Liver (tissue), 9 donors: Measurements from ENCODE around the gene PSMA5. TPM values are rescaled to one million over a fixed set of nuclear protein-coding genes. Genes with fewer than 3 reads are reported as not detected.

Experiments
- DNase-seq: peaks from one replicate; pipeline ENCODE4 v3.0.0-alpha.2; 2017; ENCODE audit warnings: low spot score
- H3K27ac ChIP-seq, 2 donors: one replicate each; pipeline ENCODE4 v1.7.0; 2013; ENCODE audit warnings: inconsistent platforms in 2 of 2, low read length in 2 of 2, control low read depth in 1 of 2, low read depth in 1 of 2, mild to moderate bottlenecking in 1 of 2
- H3K27me3 ChIP-seq, 4 donors: one replicate each; pipeline versions ENCODE4 v1.6.1 to v1.7.0; 2013; ENCODE audit warnings: low read length in 3 of 4, inconsistent platforms in 1 of 4, mild to moderate bottlenecking in 1 of 4, moderate library complexity in 1 of 4; ENCODE audit not compliant: control insufficient read depth in 4 of 4, insufficient read depth in 4 of 4
- H3K36me3 ChIP-seq, 4 donors: one replicate each; pipeline versions ENCODE4 v1.6.1 to v1.7.0; 2013; ENCODE audit warnings: low read length in 3 of 4, mild to moderate bottlenecking in 3 of 4, low read depth in 1 of 4, moderate library complexity in 1 of 4; ENCODE audit not compliant: control insufficient read depth in 4 of 4, insufficient read depth in 3 of 4
- H3K4me1 ChIP-seq, 4 donors: one replicate each; pipeline versions ENCODE4 v1.6.1 to v1.7.0; 2013; ENCODE audit warnings: low read length in 3 of 4, mild to moderate bottlenecking in 3 of 4, moderate library complexity in 1 of 4; ENCODE audit not compliant: control insufficient read depth in 4 of 4, insufficient read depth in 4 of 4
- H3K4me3 ChIP-seq, 3 donors: one replicate each; pipeline versions ENCODE4 v1.6.1 to v1.7.0; 2013; ENCODE audit warnings: low read length in 3 of 3, control low read depth in 1 of 3, low read depth in 1 of 3, mild to moderate bottlenecking in 1 of 3
- H3K9ac ChIP-seq, 2 donors: one replicate each; pipeline ENCODE4 v1.7.0; 2013; ENCODE audit warnings: low read length in 2 of 2, mild to moderate bottlenecking in 2 of 2, moderate library complexity in 2 of 2, control low read depth in 1 of 2, low read depth in 1 of 2
- H3K9me3 ChIP-seq, 4 donors: one replicate each; pipeline versions ENCODE4 v1.6.1 to v1.7.0; 2013; ENCODE audit warnings: low read length in 3 of 4; ENCODE audit not compliant: control insufficient read depth in 4 of 4
- CTCF ChIP-seq: fragments of 150-350 bp; IDR thresholded peaks from 2 replicates; pipeline ENCODE4 v1.5.1; 2017; ENCODE audit warnings: improper control_type of control experiment, low read depth, low read length; ENCODE audit not compliant: missing input control
- EGR1 ChIP-seq, 2 donors: IDR thresholded peaks; 2 replicates each; pipeline ENCODE4 v1.6.1; 2016 to 2018; ENCODE audit warnings: antibody characterized with exemption in 2 of 2, low read depth in 2 of 2
- FOXA1 ChIP-seq: IDR thresholded peaks from 2 replicates; pipeline ENCODE4 v1.6.1; 2016; ENCODE audit warnings: antibody characterized with exemption
- FOXA2 ChIP-seq: IDR thresholded peaks from 2 replicates; pipeline ENCODE4 v1.6.1; 2016; ENCODE audit warnings: antibody characterized with exemption
- GABPA ChIP-seq, 2 donors: IDR thresholded peaks in 1 of 2; conservative IDR thresholded peaks in 1 of 2; 2 replicates each; pipeline ENCODE4 v1.6.1; 2016; ENCODE audit warnings: antibody characterized with exemption in 2 of 2, mild to moderate bottlenecking in 1 of 2, moderate library complexity in 1 of 2
- HNF4A ChIP-seq, 2 donors: conservative IDR thresholded peaks; 2 replicates each; pipeline ENCODE4 v1.6.1; 2016; ENCODE audit warnings: antibody characterized with exemption in 2 of 2, mild to moderate bottlenecking in 2 of 2
- HNF4G ChIP-seq: IDR thresholded peaks from 2 replicates; pipeline ENCODE4 v1.6.1; 2016; ENCODE audit warnings: antibody characterized with exemption
- JUND ChIP-seq, 2 donors: IDR thresholded peaks; 2 replicates each; pipeline ENCODE4 v1.6.1; 2016; ENCODE audit warnings: antibody characterized with exemption in 2 of 2
- NR2F2 ChIP-seq: IDR thresholded peaks from 2 replicates; pipeline ENCODE4 v1.6.1; 2016; ENCODE audit warnings: antibody characterized with exemption
- RAD21 ChIP-seq, 2 donors: IDR thresholded peaks; 2 replicates each; pipeline ENCODE4 v1.6.1; 2016; ENCODE audit warnings: antibody characterized with exemption in 2 of 2, mild to moderate bottlenecking in 2 of 2
- RXRA ChIP-seq, 2 donors: IDR thresholded peaks; 2 replicates each; pipeline ENCODE4 v1.6.1; 2017 to 2018; ENCODE audit warnings: antibody characterized with exemption in 2 of 2, mild to moderate bottlenecking in 1 of 2
- SP1 ChIP-seq: IDR thresholded peaks from 2 replicates; pipeline ENCODE4 v1.6.1; 2018; ENCODE audit warnings: antibody characterized with exemption, mild to moderate bottlenecking
- TAF1 ChIP-seq: conservative IDR thresholded peaks from 2 replicates; pipeline ENCODE4 v1.6.1; 2016; ENCODE audit warnings: antibody characterized with exemption, mild to moderate bottlenecking
- YY1 ChIP-seq: IDR thresholded peaks from 2 replicates; pipeline ENCODE4 v1.6.1; 2016; ENCODE audit warnings: antibody characterized with exemption, mild to moderate bottlenecking
- ZBTB33 ChIP-seq: IDR thresholded peaks from 2 replicates; pipeline ENCODE4 v1.6.1; 2016; ENCODE audit warnings: antibody characterized with exemption
- WGBS: extraction: QIAGEN DNeasy Blood & Tissue Kit; methylation state at CpG from one replicate; pipeline ENCODE4 v1.1.7; 2013; 5-methylcytosine and 5-hydroxymethylcytosine counted together
- polyA plus RNA-seq, 2 donors: library from polyadenylated mRNA; stranded (reverse) in 1 of 2; unstranded in 1 of 2; fragments of 200-250 nt in 1 of 2; fragments of >200 nt in 1 of 2; fragmentation: Nextera tagmentation in 1 of 2; extraction: Ambion mirVana in 1 of 2; gene quantifications; one replicate each; pipeline versions ENCODE4 v1.2.1 to v1.2.3, GENCODE V29; 2013 to 2015
- total RNA-seq, 2 donors: library from RNA; depleted of rRNA; stranded (reverse); fragments of >200 nt; gene quantifications; one replicate each; pipeline ENCODE4 v1.2.3, GENCODE V29; 2014
- TF ChIP-seq, protein P1 (sequence below): IDR thresholded peaks from 2 replicates; pipeline ENCODE4 v1.6.1; 2016; ENCODE audit warnings: antibody characterized with exemption
- TF ChIP-seq, protein P2 (sequence below): IDR thresholded peaks from 2 replicates; pipeline ENCODE4 v1.6.1; 2016; ENCODE audit warnings: antibody characterized with exemption, mild to moderate bottlenecking
- TF ChIP-seq, protein P3 (sequence below): IDR thresholded peaks from 2 replicates; pipeline ENCODE4 v1.6.1; 2016; ENCODE audit warnings: antibody characterized with exemption
- donor health status: healthy.
- donor health status: healthy.
- donor health status: healthy.
- donor health status: healthy.
- donor health status: healthy.

PSMA5 gene
- total and polyA plus RNA-seq, 4 donors = 26.3 to 88.6 (median 67.9) TPM

GRCh38 chr1:109434484-109434883 lies 8.2 kb upstream of the PSMA5 start:
- H3K27ac ChIP-seq = no peak overlapping the region
- DNase-seq = no peak
- no peak for TF ChIP-seq NR2F2
- no peak for TF ChIP-seq YY1
- TF ChIP-seq JUND (IDR thresholded peaks at IDR 0.05) = no peak
- no peak for TF ChIP-seq RAD21 (IDR thresholded peaks at IDR 0.05)
- no peak for TF ChIP-seq GABPA (IDR thresholded peaks at IDR 0.05 in 1 of 2, conservative IDR thresholded peaks at IDR 0.05 in 1 of 2)
- TF ChIP-seq SP1 = no peak
- TF ChIP-seq, protein P1, sequence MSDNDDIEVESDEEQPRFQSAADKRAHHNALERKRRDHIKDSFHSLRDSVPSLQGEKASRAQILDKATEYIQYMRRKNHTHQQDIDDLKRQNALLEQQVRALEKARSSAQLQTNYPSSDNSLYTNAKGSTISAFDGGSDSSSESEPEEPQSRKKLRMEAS = no peak
- TF ChIP-seq, protein P2, sequence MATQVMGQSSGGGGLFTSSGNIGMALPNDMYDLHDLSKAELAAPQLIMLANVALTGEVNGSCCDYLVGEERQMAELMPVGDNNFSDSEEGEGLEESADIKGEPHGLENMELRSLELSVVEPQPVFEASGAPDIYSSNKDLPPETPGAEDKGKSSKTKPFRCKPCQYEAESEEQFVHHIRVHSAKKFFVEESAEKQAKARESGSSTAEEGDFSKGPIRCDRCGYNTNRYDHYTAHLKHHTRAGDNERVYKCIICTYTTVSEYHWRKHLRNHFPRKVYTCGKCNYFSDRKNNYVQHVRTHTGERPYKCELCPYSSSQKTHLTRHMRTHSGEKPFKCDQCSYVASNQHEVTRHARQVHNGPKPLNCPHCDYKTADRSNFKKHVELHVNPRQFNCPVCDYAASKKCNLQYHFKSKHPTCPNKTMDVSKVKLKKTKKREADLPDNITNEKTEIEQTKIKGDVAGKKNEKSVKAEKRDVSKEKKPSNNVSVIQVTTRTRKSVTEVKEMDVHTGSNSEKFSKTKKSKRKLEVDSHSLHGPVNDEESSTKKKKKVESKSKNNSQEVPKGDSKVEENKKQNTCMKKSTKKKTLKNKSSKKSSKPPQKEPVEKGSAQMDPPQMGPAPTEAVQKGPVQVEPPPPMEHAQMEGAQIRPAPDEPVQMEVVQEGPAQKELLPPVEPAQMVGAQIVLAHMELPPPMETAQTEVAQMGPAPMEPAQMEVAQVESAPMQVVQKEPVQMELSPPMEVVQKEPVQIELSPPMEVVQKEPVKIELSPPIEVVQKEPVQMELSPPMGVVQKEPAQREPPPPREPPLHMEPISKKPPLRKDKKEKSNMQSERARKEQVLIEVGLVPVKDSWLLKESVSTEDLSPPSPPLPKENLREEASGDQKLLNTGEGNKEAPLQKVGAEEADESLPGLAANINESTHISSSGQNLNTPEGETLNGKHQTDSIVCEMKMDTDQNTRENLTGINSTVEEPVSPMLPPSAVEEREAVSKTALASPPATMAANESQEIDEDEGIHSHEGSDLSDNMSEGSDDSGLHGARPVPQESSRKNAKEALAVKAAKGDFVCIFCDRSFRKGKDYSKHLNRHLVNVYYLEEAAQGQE = no peak
- no peak for TF ChIP-seq HNF4G
- TF ChIP-seq HNF4A (conservative IDR thresholded peaks at IDR 0.05) = no peak
- no peak for TF ChIP-seq TAF1
- no peak for TF ChIP-seq ZBTB33
- no peak for TF ChIP-seq EGR1 (IDR thresholded peaks at IDR 0.05; ENCODE audit: low read depth in 2 of 2)
- TF ChIP-seq FOXA2 = no peak
- no peak for TF ChIP-seq RXRA (IDR thresholded peaks at IDR 0.05)
- no peak for TF ChIP-seq CTCF
- TF ChIP-seq, protein P3, sequence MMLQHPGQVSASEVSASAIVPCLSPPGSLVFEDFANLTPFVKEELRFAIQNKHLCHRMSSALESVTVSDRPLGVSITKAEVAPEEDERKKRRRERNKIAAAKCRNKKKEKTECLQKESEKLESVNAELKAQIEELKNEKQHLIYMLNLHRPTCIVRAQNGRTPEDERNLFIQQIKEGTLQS = no peak
- TF ChIP-seq FOXA1 = no peak
- H3K36me3 ChIP-seq = no peaks in the 10 kb centered on the region
- 78% methylated on average over 1 of the region's 1 CpG for WGBS
- H3K27me3 ChIP-seq = no peaks in the 10 kb centered on the region
- H3K4me1 ChIP-seq = no peaks in the 10 kb centered on the region
- no peak overlapping the region for H3K9ac ChIP-seq
- no peak overlapping the region for H3K4me3 ChIP-seq
- H3K9me3 ChIP-seq = no peaks in the 10 kb centered on the region
